ENCODE data around the gene CTAGE8.
"Not testable (repeated sequence)": the region's sequence is repeated elsewhere in the genome, so short reads cannot be mapped to it uniquely, and the experiment has no call there.

DNA sequence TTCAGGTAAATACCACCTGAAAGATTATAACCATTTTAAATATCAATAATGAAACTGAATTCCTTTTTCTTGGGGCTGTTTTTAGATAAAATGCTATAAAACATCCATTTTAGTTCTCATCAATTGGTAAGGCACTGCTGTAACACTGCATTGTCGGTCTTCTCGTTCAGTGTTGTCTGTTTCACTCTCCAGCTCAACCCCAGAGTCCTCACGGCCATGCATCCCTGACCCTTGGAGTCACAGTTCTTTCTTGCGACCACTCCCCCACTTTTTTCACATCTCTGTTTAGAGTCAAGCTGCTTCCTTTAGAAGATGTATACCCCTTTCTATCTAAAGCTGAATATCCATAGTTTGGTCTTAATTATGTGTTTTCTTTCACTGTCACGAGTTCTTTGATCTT is 22.1 kb downstream of the CTAGE8 start:
- TF ChIP-seq POLR2AphosphoS5 (IDR thresholded peaks at IDR 0.05; ENCODE audit: low read length); ESRRA (IDR thresholded peaks at IDR 0.05; ENCODE audit: low read length); WRNIP1 (IDR thresholded peaks at IDR 0.05; ENCODE audit: borderline replicate concordance, low read depth, low read length): not testable (repeated sequence)
